ENCODE measurements around the gene UCK2.

UCK2 gene

DNA sequence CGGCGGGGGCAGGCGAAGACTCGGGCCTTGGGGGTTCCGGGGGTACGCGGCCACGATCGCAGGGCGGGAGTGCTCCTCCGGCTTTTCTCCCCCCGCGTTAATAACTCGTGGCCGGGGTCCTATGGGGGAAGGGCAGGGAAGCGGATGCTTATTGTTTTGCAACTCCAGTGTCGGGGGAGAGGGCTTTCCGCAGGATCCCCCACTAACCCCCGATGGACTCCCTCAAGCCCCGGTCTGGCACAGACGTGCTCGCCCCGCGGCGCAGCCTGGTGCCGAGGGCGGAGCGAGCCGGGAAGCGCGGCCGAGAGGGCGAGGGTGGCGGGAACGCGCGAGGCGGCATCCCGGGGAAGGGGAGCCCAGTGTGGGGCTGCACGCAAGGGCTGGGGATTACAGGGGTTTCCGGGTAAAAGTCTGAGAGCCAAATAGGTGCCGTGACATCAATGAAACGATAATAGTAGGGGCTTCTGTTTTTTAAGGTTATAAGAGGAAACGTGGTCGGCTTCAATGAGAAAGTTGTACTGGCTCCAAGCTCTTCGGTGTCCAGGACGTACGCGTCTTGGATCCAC is 772 bp downstream of the UCK2 start:
- H3K9me3 Mint-ChIP-seq, result no peaks in the 10 kb centered on the region
- H3K4me3 Mint-ChIP-seq, result peak overlapping the region; percentile 93
- peaks cover under 1% of the 10 kb centered on the region for H3K36me3 Mint-ChIP-seq
- ATAC-seq, result peak; percentile 70
- H3K27me3 Mint-ChIP-seq, result no peaks in the 10 kb centered on the region
- H3K27ac Mint-ChIP-seq, result peak overlapping the region; percentile 95
- peaks cover 26% of the 10 kb centered on the region for H3K4me1 Mint-ChIP-seq

DNA sequence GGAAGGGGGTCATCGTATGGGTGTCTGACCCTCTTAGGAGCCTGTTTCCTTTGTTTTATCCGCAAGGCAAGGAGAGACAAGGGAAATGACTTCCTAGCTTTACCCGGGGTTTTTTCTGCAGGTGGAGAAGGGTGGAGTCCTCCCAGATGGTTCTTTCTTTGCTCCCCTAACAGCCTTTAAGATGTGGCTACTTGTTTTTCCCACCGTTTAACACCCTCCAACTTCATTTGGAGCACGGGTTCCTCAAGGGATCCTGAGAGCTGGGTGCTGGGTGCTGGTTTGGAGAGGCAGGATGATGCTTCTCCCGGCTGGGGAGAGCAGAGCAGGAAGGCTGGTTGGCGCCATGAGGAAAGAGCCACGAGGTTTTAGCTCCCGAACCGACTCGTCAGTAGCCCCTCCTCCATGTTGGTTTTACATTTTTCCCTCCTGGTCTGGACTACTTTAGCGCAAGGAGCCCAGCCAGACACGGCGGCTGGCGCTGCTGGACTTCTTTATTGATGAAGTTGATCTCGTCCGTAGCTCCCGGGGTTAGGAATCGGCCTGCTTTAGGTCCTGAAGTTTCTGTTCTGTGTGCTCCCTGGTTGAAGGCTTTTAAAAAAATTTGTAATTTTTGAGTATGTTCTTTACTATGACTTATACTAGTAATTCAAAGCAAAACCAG is 1.4 kb downstream of the UCK2 start:
- peak overlapping the region; percentile 93 for H3K4me3 Mint-ChIP-seq
- H3K9me3 Mint-ChIP-seq, result no peaks in the 10 kb centered on the region
- peak overlapping the region; percentile 95 for H3K27ac Mint-ChIP-seq
- H3K27me3 Mint-ChIP-seq, result no peaks in the 10 kb centered on the region
- H3K4me1 Mint-ChIP-seq, result peaks cover 31% of the 10 kb centered on the region
- ATAC-seq, result no peak
- H3K36me3 Mint-ChIP-seq, result peaks cover 4% of the 10 kb centered on the region

DNA sequence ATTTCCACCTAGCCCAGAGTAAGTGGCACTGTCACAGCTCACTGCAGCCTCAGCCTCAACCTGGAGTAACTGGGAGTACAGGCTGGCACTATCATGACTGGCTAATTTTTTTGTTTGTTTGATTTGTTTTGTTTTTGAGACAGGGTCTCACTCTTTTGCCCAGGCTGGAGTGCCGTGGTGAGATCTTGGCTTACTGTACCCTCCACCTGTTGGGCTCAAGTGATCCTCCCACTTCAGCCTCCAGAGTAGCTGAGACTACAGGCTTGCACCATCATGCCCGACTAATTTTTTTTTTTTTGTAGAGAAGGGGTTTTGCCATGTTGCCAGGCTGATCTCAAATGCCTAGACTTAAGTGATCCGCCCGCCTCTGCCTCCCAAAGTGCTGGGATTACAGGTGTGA is 2.5 kb downstream of the UCK2 start:
- ATAC-seq, result no peak
- Mint-ChIP-seq H3K27ac (peak overlapping the region; percentile 95), H3K4me3 (no peak overlapping the region), H3K36me3 (peaks cover 4% of the 10 kb centered on the region), H3K4me1 (peaks cover 39% of the 10 kb centered on the region), H3K27me3 (no peaks in the 10 kb centered on the region), H3K9me3 (no peaks in the 10 kb centered on the region)

DNA sequence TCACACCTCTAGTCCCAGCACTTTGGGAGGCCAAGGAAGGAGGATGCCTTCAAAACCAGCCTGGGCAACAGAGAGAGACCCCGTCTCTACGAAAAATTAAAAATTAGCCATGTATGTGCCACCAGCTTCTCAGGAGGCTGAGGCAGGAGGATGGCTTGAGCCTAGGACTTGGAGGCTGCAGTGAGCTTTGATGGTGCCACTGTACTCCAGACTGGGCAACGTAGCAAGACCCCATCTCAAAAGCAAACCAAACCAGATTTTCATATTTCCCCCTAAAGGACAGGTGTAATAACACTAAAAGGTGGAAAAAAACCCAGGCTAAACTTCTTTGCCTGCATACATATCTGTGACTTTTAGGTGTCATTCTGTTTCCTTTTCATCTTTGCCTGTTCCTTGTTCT is 3.7 kb downstream of the UCK2 start:
- Mint-ChIP-seq H3K4me3 (no peak overlapping the region), H3K9me3 (no peaks in the 10 kb centered on the region), H3K27me3 (no peaks in the 10 kb centered on the region), H3K36me3 (peaks cover 4% of the 10 kb centered on the region), H3K27ac (no peak overlapping the region), H3K4me1 (peaks cover 39% of the 10 kb centered on the region)
- ATAC-seq, result no peak

- Mint-ChIP-seq H3K4me3 (no peak overlapping the region), H3K27me3 (no peaks in the 10 kb centered on the region), H3K9me3 (no peaks in the 10 kb centered on the region), H3K27ac (peak overlapping the region; percentile 17), H3K36me3 (peaks cover 7% of the 10 kb centered on the region), H3K4me1 (peaks cover 42% of the 10 kb centered on the region)
- no peak for ATAC-seq
Measured at GRCh38 chr1:165832902-165833301, 5.5 kb downstream of the UCK2 start.

DNA sequence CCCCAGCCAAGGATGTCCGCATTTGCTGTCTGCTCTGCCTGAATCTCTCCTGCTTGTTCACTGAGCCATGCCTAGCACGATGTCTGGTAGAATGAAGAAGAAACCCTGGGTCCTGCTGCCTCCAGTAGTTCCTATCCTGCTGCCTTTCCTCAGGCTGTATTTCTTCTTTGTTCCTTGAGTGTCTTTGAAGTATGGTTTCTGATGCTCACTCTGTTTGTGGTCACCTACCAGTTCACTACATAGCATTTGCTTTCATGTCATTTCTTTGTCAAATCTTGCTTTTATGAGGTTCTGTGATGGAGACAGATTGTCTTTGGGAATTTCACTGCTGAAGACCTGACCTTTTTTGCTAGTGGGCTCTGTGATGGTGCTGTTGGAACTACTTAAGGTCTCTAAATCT is 5.9 kb downstream of the UCK2 start:
- Mint-ChIP-seq H3K4me1 (peaks cover 44% of the 10 kb centered on the region), H3K4me3 (no peak overlapping the region), H3K9me3 (no peaks in the 10 kb centered on the region), H3K27ac (peak overlapping the region; percentile 17), H3K27me3 (no peaks in the 10 kb centered on the region), H3K36me3 (peaks cover 11% of the 10 kb centered on the region)
- no peak for ATAC-seq

- Mint-ChIP-seq H3K36me3 (peaks cover 12% of the 10 kb centered on the region), H3K9me3 (no peaks in the 10 kb centered on the region), H3K27ac (no peak overlapping the region), H3K27me3 (no peaks in the 10 kb centered on the region), H3K4me3 (no peak overlapping the region), H3K4me1 (peaks cover 44% of the 10 kb centered on the region)
- no peak for ATAC-seq
Measured at GRCh38 chr1:165834229-165834628, 6.8 kb downstream of the UCK2 start.

- Mint-ChIP-seq H3K9me3 (no peaks in the 10 kb centered on the region), H3K27ac (no peak overlapping the region), H3K27me3 (no peaks in the 10 kb centered on the region), H3K4me3 (no peak overlapping the region), H3K36me3 (peaks cover 12% of the 10 kb centered on the region), H3K4me1 (peaks cover 41% of the 10 kb centered on the region)
- no peak for ATAC-seq
Measured at GRCh38 chr1:165834881-165835280, 7.5 kb downstream of the UCK2 start.

- no peak overlapping the region for H3K4me3 Mint-ChIP-seq
- no peak for ATAC-seq
- peaks cover 12% of the 10 kb centered on the region for H3K36me3 Mint-ChIP-seq
- H3K9me3 Mint-ChIP-seq, result no peaks in the 10 kb centered on the region
- no peak overlapping the region for H3K27ac Mint-ChIP-seq
- no peaks in the 10 kb centered on the region for H3K27me3 Mint-ChIP-seq
- peaks cover 48% of the 10 kb centered on the region for H3K4me1 Mint-ChIP-seq
Measured at GRCh38 chr1:165836664-165837482, 9.5 kb downstream of the UCK2 start.

DNA sequence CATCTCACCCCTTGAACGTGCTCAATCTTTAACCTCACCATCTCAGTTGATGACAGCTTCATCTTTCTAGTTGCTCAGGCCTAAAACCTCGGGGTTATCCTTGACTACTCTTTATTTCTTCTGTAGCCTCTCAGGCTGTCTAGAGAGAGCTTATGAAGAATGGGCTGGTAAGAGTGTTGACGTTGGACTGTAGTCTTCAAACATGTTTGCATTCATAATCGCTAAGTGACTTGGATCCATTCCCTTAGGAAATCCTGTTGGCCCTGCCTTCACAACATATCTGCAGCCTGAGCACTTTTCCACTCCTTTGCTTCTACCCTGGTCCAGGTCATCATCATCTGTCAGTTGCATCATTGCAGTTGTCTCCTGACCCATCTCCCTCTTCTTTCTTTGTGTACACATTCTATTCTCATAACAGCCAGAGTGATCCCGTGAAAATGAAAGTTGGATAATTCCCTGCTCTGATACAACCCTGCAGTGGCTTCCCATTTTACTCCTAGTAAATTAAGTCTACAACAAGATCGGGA is 10.5 kb downstream of the UCK2 start:
- Mint-ChIP-seq H3K4me1 (peaks cover 51% of the 10 kb centered on the region), H3K27ac (no peak overlapping the region), H3K27me3 (no peaks in the 10 kb centered on the region), H3K4me3 (no peak overlapping the region), H3K9me3 (no peaks in the 10 kb centered on the region), H3K36me3 (peaks cover 12% of the 10 kb centered on the region)
- ATAC-seq, result no peak

- Mint-ChIP-seq H3K4me3 (no peak overlapping the region), H3K27me3 (no peaks in the 10 kb centered on the region), H3K27ac (no peak overlapping the region), H3K36me3 (peaks cover 8% of the 10 kb centered on the region), H3K9me3 (no peaks in the 10 kb centered on the region), H3K4me1 (peaks cover 47% of the 10 kb centered on the region)
- ATAC-seq, result no peak
Measured at GRCh38 chr1:165840423-165840822, 13.0 kb downstream of the UCK2 start.

DNA sequence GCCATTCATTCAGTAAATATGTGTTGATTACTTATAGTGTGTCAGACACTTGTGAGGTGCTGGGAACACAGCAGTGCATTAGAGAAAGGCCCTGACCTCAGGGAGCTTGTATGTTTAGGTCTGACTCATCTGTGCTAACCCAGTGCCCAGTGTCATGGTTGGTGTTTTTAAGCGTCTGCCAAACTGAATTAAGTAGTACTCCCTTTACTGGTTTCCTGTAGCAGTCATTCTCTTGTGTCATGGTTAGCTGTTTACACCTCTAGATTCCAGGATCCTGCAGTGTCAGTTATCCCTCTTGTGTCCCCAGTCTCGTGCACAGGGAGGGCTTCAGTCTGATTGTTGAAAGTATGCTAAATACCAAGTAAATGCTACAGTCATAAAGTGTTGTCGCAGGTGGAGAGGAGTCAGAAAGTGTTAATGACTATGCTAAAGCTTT is 14.2 kb downstream of the UCK2 start:
- Mint-ChIP-seq H3K27me3 (no peaks in the 10 kb centered on the region), H3K27ac (no peak overlapping the region), H3K4me3 (no peak overlapping the region), H3K9me3 (no peaks in the 10 kb centered on the region), H3K4me1 (peaks cover 47% of the 10 kb centered on the region), H3K36me3 (peaks cover 8% of the 10 kb centered on the region)
- no peak for ATAC-seq

- Mint-ChIP-seq H3K4me1 (peaks cover 47% of the 10 kb centered on the region), H3K27me3 (no peaks in the 10 kb centered on the region), H3K36me3 (peaks cover 8% of the 10 kb centered on the region), H3K27ac (no peak overlapping the region), H3K9me3 (no peaks in the 10 kb centered on the region), H3K4me3 (no peak overlapping the region)
- no peak for ATAC-seq
Measured at GRCh38 chr1:165842023-165842670, 14.7 kb downstream of the UCK2 start.

GRCh38 chr1:165842671-165843129 is 15.3 kb downstream of the UCK2 start:
- Mint-ChIP-seq H3K4me1 (peaks cover 46% of the 10 kb centered on the region), H3K27ac (no peak overlapping the region), H3K27me3 (no peaks in the 10 kb centered on the region), H3K4me3 (no peak overlapping the region), H3K9me3 (no peaks in the 10 kb centered on the region), H3K36me3 (peaks cover 8% of the 10 kb centered on the region)
- no peak for ATAC-seq

DNA sequence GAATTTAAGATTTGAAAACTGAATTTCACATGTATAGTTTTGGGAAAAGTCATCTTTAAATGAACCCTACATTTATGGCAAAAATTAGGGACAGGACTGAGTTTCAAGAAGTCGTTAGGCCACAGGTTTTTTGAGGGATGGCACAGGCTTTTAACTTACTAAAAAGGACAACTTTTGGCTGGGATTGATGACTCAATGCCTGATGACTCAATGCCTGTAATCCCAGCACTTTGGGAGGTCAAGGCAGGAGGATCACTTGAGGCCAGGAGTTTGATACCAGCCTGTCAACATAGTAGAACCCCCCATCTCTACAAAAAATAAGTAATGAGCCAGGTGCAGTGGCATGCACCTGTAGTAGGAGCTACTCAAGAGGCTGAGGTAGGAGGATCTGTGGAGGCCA is 15.9 kb downstream of the UCK2 start:
- Mint-ChIP-seq H3K4me1 (peaks cover 40% of the 10 kb centered on the region), H3K27ac (no peak overlapping the region), H3K27me3 (no peaks in the 10 kb centered on the region), H3K4me3 (no peak overlapping the region), H3K9me3 (no peaks in the 10 kb centered on the region), H3K36me3 (peaks cover 8% of the 10 kb centered on the region)
- ATAC-seq, result no peak
